H1 (cell line): ENCODE measurements around the gene LHFPL2.

Source experiments
- JUND ChIP-seq: IDR thresholded peaks from 2 replicates; pipeline ENCODE4 v1.6.1; 2011; ENCODE audit warnings: mild to moderate bottlenecking, improper control_type of control experiment, low read length
- POLR2A ChIP-seq, 2 experiments: IDR thresholded peaks; 1 replicate in 1 of 2; 2 replicates in 1 of 2; pipeline ENCODE4 v1.6.1; 2011; ENCODE audit warnings: low read depth in 2 of 2, low read length in 2 of 2, mild to moderate bottlenecking in 2 of 2; ENCODE audit errors: control extremely low read depth in 1 of 2
- SP2 ChIP-seq: IDR thresholded peaks from 2 replicates; pipeline ENCODE4 v1.6.1; 2012; ENCODE audit warnings: mild to moderate bottlenecking, low read length, inconsistent platforms
- TF ChIP-seq, protein P1 (sequence below), 3 experiments: IDR thresholded peaks; 1 replicate in 2 of 3; 2 replicates in 1 of 3; pipeline versions ENCODE4 v1.5.1 to v1.6.1; 2011; ENCODE audit warnings: low read length in 3 of 3, mild to moderate bottlenecking in 3 of 3, inconsistent platforms in 2 of 3, low read depth in 1 of 3, moderate library complexity in 1 of 3; ENCODE audit not compliant: insufficient read depth in 1 of 3; ENCODE audit errors: control extremely low read depth in 1 of 3
- TF ChIP-seq, protein P2 (sequence below): fragments of 300-600 bp; sonication (generic); IDR thresholded peaks from 2 replicates; pipeline ENCODE4 v1.7.1; 2012; ENCODE audit warnings: low read length, moderate library complexity, mild to moderate bottlenecking, inconsistent platforms; ENCODE audit not compliant: insufficient replicate concordance

DNA sequence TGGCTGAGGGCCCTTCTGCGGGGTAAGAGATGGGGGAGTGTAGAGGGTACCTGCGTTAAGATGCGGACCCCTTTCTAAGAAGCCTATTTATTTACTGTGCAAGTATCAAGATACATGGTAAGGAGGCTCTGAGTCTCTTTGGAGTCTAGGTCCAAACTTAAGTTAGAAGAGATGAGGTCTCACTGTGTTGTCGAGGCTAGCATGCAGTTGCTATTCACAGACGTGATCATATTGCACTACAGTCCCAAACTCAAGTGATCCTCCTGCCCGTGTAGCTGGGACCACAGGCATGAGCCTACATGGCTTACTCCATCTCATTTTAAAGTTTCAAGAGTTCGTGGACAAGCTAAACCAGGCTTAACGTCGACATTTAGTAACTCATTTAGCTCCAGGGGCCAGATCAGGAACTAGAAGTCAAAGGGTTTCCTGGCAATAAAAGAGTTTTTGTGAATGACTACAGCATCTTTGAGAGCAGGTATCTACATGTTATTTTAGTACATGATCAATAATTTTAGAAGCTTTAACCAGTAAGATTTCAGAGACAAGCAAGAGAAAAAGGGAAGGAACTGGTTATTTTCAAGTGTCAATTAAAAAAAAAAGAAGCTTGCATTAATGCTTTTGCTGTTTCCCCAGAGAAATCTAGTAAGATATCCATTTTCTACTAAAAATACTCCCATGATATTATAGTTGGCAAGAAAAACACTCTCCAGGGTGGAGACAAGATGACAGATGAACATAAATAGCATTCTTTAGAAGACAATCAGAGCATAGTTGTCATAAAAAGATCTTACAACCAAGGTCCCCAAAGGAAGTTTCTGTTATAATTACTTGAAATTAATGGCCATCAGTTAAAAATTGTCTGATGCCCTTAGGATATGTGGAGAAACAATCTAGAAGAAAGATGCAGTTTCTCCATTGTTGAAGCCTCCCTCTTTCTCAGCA is 146.9 kb downstream of the LHFPL2 start:
- TF ChIP-seq JUND (no peak), POLR2A (IDR thresholded peaks at IDR 0.05; ENCODE audit: control extremely low read depth in 1 of 2, low read depth in 2 of 2, low read length in 2 of 2) (no peak), SP2 (no peak)
- TF ChIP-seq, protein P1, sequence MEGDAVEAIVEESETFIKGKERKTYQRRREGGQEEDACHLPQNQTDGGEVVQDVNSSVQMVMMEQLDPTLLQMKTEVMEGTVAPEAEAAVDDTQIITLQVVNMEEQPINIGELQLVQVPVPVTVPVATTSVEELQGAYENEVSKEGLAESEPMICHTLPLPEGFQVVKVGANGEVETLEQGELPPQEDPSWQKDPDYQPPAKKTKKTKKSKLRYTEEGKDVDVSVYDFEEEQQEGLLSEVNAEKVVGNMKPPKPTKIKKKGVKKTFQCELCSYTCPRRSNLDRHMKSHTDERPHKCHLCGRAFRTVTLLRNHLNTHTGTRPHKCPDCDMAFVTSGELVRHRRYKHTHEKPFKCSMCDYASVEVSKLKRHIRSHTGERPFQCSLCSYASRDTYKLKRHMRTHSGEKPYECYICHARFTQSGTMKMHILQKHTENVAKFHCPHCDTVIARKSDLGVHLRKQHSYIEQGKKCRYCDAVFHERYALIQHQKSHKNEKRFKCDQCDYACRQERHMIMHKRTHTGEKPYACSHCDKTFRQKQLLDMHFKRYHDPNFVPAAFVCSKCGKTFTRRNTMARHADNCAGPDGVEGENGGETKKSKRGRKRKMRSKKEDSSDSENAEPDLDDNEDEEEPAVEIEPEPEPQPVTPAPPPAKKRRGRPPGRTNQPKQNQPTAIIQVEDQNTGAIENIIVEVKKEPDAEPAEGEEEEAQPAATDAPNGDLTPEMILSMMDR (IDR thresholded peaks at IDR 0.05; ENCODE audit: control extremely low read depth in 1 of 3, insufficient read depth in 1 of 3, low read depth in 1 of 3, low read length in 3 of 3) = no peak
- TF ChIP-seq, protein P2, sequence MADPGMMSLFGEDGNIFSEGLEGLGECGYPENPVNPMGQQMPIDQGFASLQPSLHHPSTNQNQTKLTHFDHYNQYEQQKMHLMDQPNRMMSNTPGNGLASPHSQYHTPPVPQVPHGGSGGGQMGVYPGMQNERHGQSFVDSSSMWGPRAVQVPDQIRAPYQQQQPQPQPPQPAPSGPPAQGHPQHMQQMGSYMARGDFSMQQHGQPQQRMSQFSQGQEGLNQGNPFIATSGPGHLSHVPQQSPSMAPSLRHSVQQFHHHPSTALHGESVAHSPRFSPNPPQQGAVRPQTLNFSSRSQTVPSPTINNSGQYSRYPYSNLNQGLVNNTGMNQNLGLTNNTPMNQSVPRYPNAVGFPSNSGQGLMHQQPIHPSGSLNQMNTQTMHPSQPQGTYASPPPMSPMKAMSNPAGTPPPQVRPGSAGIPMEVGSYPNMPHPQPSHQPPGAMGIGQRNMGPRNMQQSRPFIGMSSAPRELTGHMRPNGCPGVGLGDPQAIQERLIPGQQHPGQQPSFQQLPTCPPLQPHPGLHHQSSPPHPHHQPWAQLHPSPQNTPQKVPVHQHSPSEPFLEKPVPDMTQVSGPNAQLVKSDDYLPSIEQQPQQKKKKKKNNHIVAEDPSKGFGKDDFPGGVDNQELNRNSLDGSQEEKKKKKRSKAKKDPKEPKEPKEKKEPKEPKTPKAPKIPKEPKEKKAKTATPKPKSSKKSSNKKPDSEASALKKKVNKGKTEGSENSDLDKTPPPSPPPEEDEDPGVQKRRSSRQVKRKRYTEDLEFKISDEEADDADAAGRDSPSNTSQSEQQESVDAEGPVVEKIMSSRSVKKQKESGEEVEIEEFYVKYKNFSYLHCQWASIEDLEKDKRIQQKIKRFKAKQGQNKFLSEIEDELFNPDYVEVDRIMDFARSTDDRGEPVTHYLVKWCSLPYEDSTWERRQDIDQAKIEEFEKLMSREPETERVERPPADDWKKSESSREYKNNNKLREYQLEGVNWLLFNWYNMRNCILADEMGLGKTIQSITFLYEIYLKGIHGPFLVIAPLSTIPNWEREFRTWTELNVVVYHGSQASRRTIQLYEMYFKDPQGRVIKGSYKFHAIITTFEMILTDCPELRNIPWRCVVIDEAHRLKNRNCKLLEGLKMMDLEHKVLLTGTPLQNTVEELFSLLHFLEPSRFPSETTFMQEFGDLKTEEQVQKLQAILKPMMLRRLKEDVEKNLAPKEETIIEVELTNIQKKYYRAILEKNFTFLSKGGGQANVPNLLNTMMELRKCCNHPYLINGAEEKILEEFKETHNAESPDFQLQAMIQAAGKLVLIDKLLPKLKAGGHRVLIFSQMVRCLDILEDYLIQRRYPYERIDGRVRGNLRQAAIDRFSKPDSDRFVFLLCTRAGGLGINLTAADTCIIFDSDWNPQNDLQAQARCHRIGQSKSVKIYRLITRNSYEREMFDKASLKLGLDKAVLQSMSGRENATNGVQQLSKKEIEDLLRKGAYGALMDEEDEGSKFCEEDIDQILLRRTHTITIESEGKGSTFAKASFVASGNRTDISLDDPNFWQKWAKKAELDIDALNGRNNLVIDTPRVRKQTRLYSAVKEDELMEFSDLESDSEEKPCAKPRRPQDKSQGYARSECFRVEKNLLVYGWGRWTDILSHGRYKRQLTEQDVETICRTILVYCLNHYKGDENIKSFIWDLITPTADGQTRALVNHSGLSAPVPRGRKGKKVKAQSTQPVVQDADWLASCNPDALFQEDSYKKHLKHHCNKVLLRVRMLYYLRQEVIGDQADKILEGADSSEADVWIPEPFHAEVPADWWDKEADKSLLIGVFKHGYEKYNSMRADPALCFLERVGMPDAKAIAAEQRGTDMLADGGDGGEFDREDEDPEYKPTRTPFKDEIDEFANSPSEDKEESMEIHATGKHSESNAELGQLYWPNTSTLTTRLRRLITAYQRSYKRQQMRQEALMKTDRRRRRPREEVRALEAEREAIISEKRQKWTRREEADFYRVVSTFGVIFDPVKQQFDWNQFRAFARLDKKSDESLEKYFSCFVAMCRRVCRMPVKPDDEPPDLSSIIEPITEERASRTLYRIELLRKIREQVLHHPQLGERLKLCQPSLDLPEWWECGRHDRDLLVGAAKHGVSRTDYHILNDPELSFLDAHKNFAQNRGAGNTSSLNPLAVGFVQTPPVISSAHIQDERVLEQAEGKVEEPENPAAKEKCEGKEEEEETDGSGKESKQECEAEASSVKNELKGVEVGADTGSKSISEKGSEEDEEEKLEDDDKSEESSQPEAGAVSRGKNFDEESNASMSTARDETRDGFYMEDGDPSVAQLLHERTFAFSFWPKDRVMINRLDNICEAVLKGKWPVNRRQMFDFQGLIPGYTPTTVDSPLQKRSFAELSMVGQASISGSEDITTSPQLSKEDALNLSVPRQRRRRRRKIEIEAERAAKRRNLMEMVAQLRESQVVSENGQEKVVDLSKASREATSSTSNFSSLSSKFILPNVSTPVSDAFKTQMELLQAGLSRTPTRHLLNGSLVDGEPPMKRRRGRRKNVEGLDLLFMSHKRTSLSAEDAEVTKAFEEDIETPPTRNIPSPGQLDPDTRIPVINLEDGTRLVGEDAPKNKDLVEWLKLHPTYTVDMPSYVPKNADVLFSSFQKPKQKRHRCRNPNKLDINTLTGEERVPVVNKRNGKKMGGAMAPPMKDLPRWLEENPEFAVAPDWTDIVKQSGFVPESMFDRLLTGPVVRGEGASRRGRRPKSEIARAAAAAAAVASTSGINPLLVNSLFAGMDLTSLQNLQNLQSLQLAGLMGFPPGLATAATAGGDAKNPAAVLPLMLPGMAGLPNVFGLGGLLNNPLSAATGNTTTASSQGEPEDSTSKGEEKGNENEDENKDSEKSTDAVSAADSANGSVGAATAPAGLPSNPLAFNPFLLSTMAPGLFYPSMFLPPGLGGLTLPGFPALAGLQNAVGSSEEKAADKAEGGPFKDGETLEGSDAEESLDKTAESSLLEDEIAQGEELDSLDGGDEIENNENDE = no peak
